Measurements from ENCODE around the gene OR52E8.
A peak's percentile ranks its signal among the peaks of the same experiment; 100 is the strongest.

The OR52E8 gene

DNA sequence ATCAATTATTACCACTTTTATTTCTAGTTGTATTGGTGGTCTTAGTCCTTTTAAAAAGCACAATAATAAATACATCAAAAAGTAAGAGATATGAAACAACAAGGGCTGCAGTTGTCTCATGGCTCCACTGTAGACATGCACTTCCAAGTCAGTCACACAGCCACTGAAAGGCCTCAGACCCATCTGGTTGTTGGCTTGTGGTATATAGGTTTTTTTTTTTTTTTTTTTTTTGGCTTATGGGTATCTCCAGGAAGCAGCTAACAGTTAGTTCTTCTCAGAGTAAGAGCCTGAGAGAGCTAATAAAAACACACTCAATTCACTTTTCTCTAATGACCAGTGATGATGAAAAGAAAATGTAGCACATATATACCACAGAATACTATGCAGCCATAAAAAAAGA is 9.8 kb downstream of the OR52E8 start:
- H3K4me1 ChIP-seq (ENCODE audit: control insufficient read depth, insufficient read depth, low read length): no peaks in the 10 kb centered on the region
- no peaks in the 10 kb centered on the region for H3K9me3 ChIP-seq (ENCODE audit: control insufficient read depth, insufficient read depth, low read depth, low read length)
- no peak overlapping the region for H3K4me3 ChIP-seq (ENCODE audit: low read depth, low read length)
- H3K27me3 ChIP-seq (ENCODE audit: control insufficient read depth, insufficient read depth, low read length): no peaks in the 10 kb centered on the region
- H3K9ac ChIP-seq (ENCODE audit: low read length): no peak overlapping the region
- H3K27ac ChIP-seq (ENCODE audit: low read depth, low read length): no peak overlapping the region
- no peaks in the 10 kb centered on the region for H3K36me3 ChIP-seq (ENCODE audit: control insufficient read depth, insufficient read depth, low read length)

DNA sequence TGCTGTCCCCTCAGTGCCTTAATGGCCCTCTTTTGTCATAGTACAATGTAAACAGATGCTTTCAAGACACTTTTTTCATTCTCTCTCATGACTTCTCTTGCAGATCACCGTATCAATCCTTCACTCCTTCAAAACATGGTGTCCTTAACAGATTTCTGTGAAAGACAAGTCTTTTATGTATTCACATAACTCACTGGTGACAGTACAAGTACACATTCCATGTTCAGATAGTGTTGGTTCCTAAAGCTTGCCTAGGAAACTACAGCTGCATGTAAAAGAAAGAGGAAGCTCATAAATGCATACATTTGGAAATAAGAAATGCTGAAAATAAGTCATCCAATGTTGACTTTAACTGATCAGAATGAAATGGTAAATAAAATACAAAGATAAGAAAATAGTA is 10.8 kb downstream of the OR52E8 start:
- no peak overlapping the region for H3K9ac ChIP-seq (ENCODE audit: low read length)
- H3K9me3 ChIP-seq (ENCODE audit: control insufficient read depth, insufficient read depth, low read depth, low read length): no peaks in the 10 kb centered on the region
- no peaks in the 10 kb centered on the region for H3K27me3 ChIP-seq (ENCODE audit: control insufficient read depth, insufficient read depth, low read length)
- no peak overlapping the region for H3K4me3 ChIP-seq (ENCODE audit: low read depth, low read length)
- H3K27ac ChIP-seq (ENCODE audit: low read depth, low read length): no peak overlapping the region
- no peaks in the 10 kb centered on the region for H3K4me1 ChIP-seq (ENCODE audit: control insufficient read depth, insufficient read depth, low read length)
- no peaks in the 10 kb centered on the region for H3K36me3 ChIP-seq (ENCODE audit: control insufficient read depth, insufficient read depth, low read length)

- Histone ChIP-seq H3K27ac (ENCODE audit: low read depth, low read length) (no peak within 1 kb of the TSS), H3K4me1 (ENCODE audit: control insufficient read depth, insufficient read depth, low read length) (no peaks in the 10 kb centered on the region), H3K9me3 (ENCODE audit: control insufficient read depth, insufficient read depth, low read depth, low read length) (no peaks in the 10 kb centered on the region), H3K36me3 (ENCODE audit: control insufficient read depth, insufficient read depth, low read length) (no peaks in the 10 kb centered on the region), H3K4me3 (ENCODE audit: low read depth, low read length) (no peak within 1 kb of the TSS), H3K27me3 (ENCODE audit: control insufficient read depth, insufficient read depth, low read length) (no peaks in the 10 kb centered on the region), H3K9ac (ENCODE audit: low read length) (no peak within 1 kb of the TSS)
Measured at GRCh38 chr11:5841797-5842196, 15.7 kb downstream of the OR52E8 start, which contains the start of gene OR52E6. OR52E6 (minus strand) TSS chr11:5841897; CDS start chr11:5841897, 0 bp downstream.

- Histone ChIP-seq H3K4me1 (ENCODE audit: control insufficient read depth, insufficient read depth, low read length) (no peaks in the 10 kb centered on the region), H3K4me3 (ENCODE audit: low read depth, low read length) (no peak overlapping the region), H3K36me3 (ENCODE audit: control insufficient read depth, insufficient read depth, low read length) (no peaks in the 10 kb centered on the region), H3K27ac (ENCODE audit: low read depth, low read length) (no peak overlapping the region), H3K9me3 (ENCODE audit: control insufficient read depth, insufficient read depth, low read depth, low read length) (no peaks in the 10 kb centered on the region), H3K27me3 (ENCODE audit: control insufficient read depth, insufficient read depth, low read length) (no peaks in the 10 kb centered on the region), H3K9ac (ENCODE audit: low read length) (no peak overlapping the region)
Measured at GRCh38 chr11:5837695-5838094, 19.8 kb downstream of the OR52E8 start.

DNA sequence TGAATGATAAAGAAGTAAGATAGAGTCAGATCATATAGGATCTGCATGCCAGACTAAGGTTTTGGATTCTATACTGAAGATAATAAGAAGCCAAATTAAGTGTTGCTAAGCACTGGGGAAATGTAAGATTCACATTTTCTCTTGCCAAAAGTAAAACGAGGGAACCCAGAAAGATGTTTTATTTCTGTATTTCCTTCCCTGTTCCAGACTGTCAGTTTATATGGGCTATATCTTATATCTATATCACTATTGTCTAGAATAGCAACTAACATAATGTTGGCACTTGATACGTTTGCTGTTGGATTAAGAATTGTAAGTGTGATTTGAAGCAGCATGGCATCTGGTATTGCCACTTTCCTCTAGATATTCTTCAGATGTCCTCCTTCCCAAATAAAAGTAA is 24.0 kb downstream of the OR52E8 start:
- Histone ChIP-seq H3K4me3 (ENCODE audit: low read depth, low read length) (no peak overlapping the region), H3K9ac (ENCODE audit: low read length) (no peak overlapping the region), H3K27ac (ENCODE audit: low read depth, low read length) (no peak overlapping the region), H3K9me3 (ENCODE audit: control insufficient read depth, insufficient read depth, low read depth, low read length) (no peaks in the 10 kb centered on the region), H3K4me1 (ENCODE audit: control insufficient read depth, insufficient read depth, low read length) (peaks cover 14% of the 10 kb centered on the region; the same call in 1 of the 2 replicates), H3K27me3 (ENCODE audit: control insufficient read depth, insufficient read depth, low read length) (no peaks in the 10 kb centered on the region), H3K36me3 (ENCODE audit: control insufficient read depth, insufficient read depth, low read length) (no peaks in the 10 kb centered on the region)

GRCh38 chr11:5831196-5831829 is 26.2 kb downstream of the OR52E8 start:
- no peaks in the 10 kb centered on the region for H3K36me3 ChIP-seq (ENCODE audit: control insufficient read depth, insufficient read depth, low read length)
- H3K4me3 ChIP-seq (ENCODE audit: low read depth, low read length): no peak overlapping the region
- peaks cover 14% of the 10 kb centered on the region; the same call in 1 of the 2 replicates for H3K4me1 ChIP-seq (ENCODE audit: control insufficient read depth, insufficient read depth, low read length)
- H3K9ac ChIP-seq (ENCODE audit: low read length): peak overlapping the region; percentile 53
- peaks cover 6% of the 10 kb centered on the region; the same call in 1 of the 2 replicates for H3K9me3 ChIP-seq (ENCODE audit: control insufficient read depth, insufficient read depth, low read depth, low read length)
- peak overlapping the region; percentile 53; the same call in 1 of the 2 replicates for H3K27ac ChIP-seq (ENCODE audit: low read depth, low read length)
- H3K27me3 ChIP-seq (ENCODE audit: control insufficient read depth, insufficient read depth, low read length): no peaks in the 10 kb centered on the region

- Histone ChIP-seq H3K36me3 (ENCODE audit: control insufficient read depth, insufficient read depth, low read length) (no peaks in the 10 kb centered on the region), H3K9me3 (ENCODE audit: control insufficient read depth, insufficient read depth, low read depth, low read length) (no peaks in the 10 kb centered on the region), H3K9ac (ENCODE audit: low read length) (no peak overlapping the region), H3K27ac (ENCODE audit: low read depth, low read length) (no peak overlapping the region), H3K27me3 (ENCODE audit: control insufficient read depth, insufficient read depth, low read length) (no peaks in the 10 kb centered on the region), H3K4me3 (ENCODE audit: low read depth, low read length) (no peak overlapping the region), H3K4me1 (ENCODE audit: control insufficient read depth, insufficient read depth, low read length) (no peaks in the 10 kb centered on the region)
Measured at GRCh38 chr11:5818245-5818886, 39.1 kb downstream of the OR52E8 start.

DNA sequence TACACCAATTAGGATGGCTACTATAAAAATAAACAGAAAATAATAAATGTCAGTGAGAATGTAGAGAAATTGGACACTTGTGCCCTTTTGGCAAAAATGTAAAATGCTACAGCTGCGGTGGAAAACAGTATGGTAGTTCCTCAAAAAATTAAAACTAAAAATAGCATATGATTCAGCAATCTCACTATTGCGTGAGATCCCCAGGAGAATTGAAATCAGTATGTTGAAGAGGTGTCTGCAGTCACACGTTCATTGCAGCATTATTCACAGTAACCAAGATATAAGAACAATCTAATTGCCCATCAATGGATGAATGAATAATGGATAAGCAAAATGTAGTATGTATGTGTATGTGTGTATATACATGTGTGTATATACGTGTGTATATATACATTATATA is 42.0 kb downstream of the OR52E8 start:
- Histone ChIP-seq H3K27ac (ENCODE audit: low read depth, low read length) (no peak overlapping the region), H3K4me1 (ENCODE audit: control insufficient read depth, insufficient read depth, low read length) (no peaks in the 10 kb centered on the region), H3K9ac (ENCODE audit: low read length) (no peak overlapping the region), H3K36me3 (ENCODE audit: control insufficient read depth, insufficient read depth, low read length) (no peaks in the 10 kb centered on the region), H3K27me3 (ENCODE audit: control insufficient read depth, insufficient read depth, low read length) (no peaks in the 10 kb centered on the region), H3K4me3 (ENCODE audit: low read depth, low read length) (no peak overlapping the region), H3K9me3 (ENCODE audit: control insufficient read depth, insufficient read depth, low read depth, low read length) (no peaks in the 10 kb centered on the region)

- Histone ChIP-seq H3K4me3 (ENCODE audit: low read depth, low read length) (no peak overlapping the region), H3K9ac (ENCODE audit: low read length) (no peak overlapping the region)
Measured at GRCh38 chr11:5809905-5810795, 47.3 kb downstream of the OR52E8 start.

GRCh38 chr11:5809122-5809519 is 48.4 kb downstream of the OR52E8 start:
- Histone ChIP-seq H3K36me3 (ENCODE audit: control insufficient read depth, insufficient read depth, low read length) (no peaks in the 10 kb centered on the region), H3K4me1 (ENCODE audit: control insufficient read depth, insufficient read depth, low read length) (no peaks in the 10 kb centered on the region), H3K27me3 (ENCODE audit: control insufficient read depth, insufficient read depth, low read length) (no peaks in the 10 kb centered on the region; the same call in 1 of the 2 replicates), H3K4me3 (ENCODE audit: low read depth, low read length) (peak overlapping the region; percentile 64), H3K9ac (ENCODE audit: low read length) (peak overlapping the region; percentile 24), H3K27ac (ENCODE audit: low read depth, low read length) (no peak overlapping the region), H3K9me3 (ENCODE audit: control insufficient read depth, insufficient read depth, low read depth, low read length) (peaks cover 2% of the 10 kb centered on the region; the same call in 1 of the 2 replicates)

More at GRCh38 chr11:5809905-5810795, 47.3 kb downstream of the OR52E8 start:
- H3K4me1 ChIP-seq (ENCODE audit: control insufficient read depth, insufficient read depth, low read length): no peaks in the 10 kb centered on the region
- H3K27me3 ChIP-seq (ENCODE audit: control insufficient read depth, insufficient read depth, low read length): no peaks in the 10 kb centered on the region; the same call in 1 of the 2 replicates
- no peaks in the 10 kb centered on the region for H3K36me3 ChIP-seq (ENCODE audit: control insufficient read depth, insufficient read depth, low read length)
- no peaks in the 10 kb centered on the region for H3K9me3 ChIP-seq (ENCODE audit: control insufficient read depth, insufficient read depth, low read depth, low read length)
- no peak overlapping the region for H3K27ac ChIP-seq (ENCODE audit: low read depth, low read length)
